K562 (cell line): ENCODE data around the gene ARMCX6. TPM values are rescaled to one million over a fixed set of nuclear protein-coding genes. Genes with fewer than 3 reads are reported as not detected.

Experiments used
- ARID3A ChIP-seq: IDR thresholded peaks from 2 replicates; pipeline ENCODE4 v1.6.1; 2012; ENCODE audit warnings: low read depth, low read length, improper control_type of control experiment, borderline replicate concordance
- CUX1 ChIP-seq: fragments of 200-800 bp; sonication (Bioruptor generic); IDR thresholded peaks from 2 replicates; pipeline ENCODE4 v1.6.1; 2016; ENCODE audit warnings: missing genetic modification characterization, missing compliant biosample characterization
- E2F8 ChIP-seq: fragments of 450-650 bp; IDR thresholded peaks from 2 replicates; pipeline ENCODE4 v1.7.1; 2018; ENCODE audit warnings: mild to moderate bottlenecking, low read depth; ENCODE audit not compliant: partially characterized antibody
- EP400 ChIP-seq: fragments of 450-650 bp; IDR thresholded peaks from 2 replicates; pipeline ENCODE4 v1.6.1; 2017; ENCODE audit warnings: antibody characterized with exemption, mild to moderate bottlenecking, moderate library complexity
- ERF ChIP-seq: fragments of 450-650 bp; formaldehyde crosslinking; IDR thresholded peaks from 2 replicates; pipeline ENCODE4 v1.4.0; 2020; ENCODE audit warnings: mild to moderate bottlenecking, mixed read lengths
- ETV6 ChIP-seq, 3 experiments: fragments of 150-350 bp in 1 of 3; sonication (generic) in 1 of 3; formaldehyde crosslinking in 1 of 3; IDR thresholded peaks; 2 replicates each; pipeline versions ENCODE4 v1.6.1 to v1.8.0; 2014 to 2022; ENCODE audit warnings: borderline replicate concordance in 2 of 3, low read depth in 2 of 3, antibody characterized with exemption in 1 of 3, low read length in 1 of 3, mild to moderate bottlenecking in 1 of 3, missing genetic modification reagents in 1 of 3
- KLF1 ChIP-seq: fragments of 450-650 bp; IDR thresholded peaks from 2 replicates; pipeline ENCODE4 v1.6.1; 2016; ENCODE audit warnings: missing genetic modification characterization, missing compliant biosample characterization
- MECOM ChIP-seq: fragments of 250-450 bp; sonication (Bioruptor Pico); IDR thresholded peaks from 2 replicates; pipeline ENCODE4 v1.8.0; 2022; ENCODE audit warnings: inconsistent platforms
- OTX1 ChIP-seq: fragments of 450-650 bp; formaldehyde crosslinking; IDR thresholded peaks from 2 replicates; pipeline ENCODE4 v1.4.0; 2022; ENCODE audit warnings: mild to moderate bottlenecking
- PHB2 ChIP-seq: fragments of 450-650 bp; IDR thresholded peaks from 2 replicates; pipeline ENCODE4 v1.6.1; 2017; ENCODE audit warnings: low read depth
- POLR3A ChIP-seq: IDR thresholded peaks from 2 replicates; pipeline ENCODE4 v1.6.1; 2011; ENCODE audit warnings: borderline replicate concordance, mild to moderate bottlenecking, moderate library complexity; ENCODE audit not compliant: insufficient read length, insufficient read depth; ENCODE audit errors: extremely low read depth
- SAFB2 ChIP-seq: fragments of 200-400 bp; formaldehyde crosslinking; IDR thresholded peaks from 2 replicates; pipeline ENCODE4 v1.6.1; 2018; ENCODE audit warnings: borderline replicate concordance, low read length, low read depth, moderate library complexity; ENCODE audit not compliant: severe bottlenecking
- SAP30 ChIP-seq: fragments of 200-600 bp; sonication (generic); IDR thresholded peaks from 2 replicates; pipeline ENCODE4 v1.6.1; 2012; ENCODE audit warnings: borderline replicate concordance, low read depth, mild to moderate bottlenecking, moderate library complexity, low read length, control low read depth, inconsistent platforms; ENCODE audit not compliant: insufficient read depth, poor library complexity, severe bottlenecking
- ZNF3 ChIP-seq: fragments of 250-450 bp; sonication (Bioruptor Pico); IDR thresholded peaks from 2 replicates; pipeline ENCODE4 v1.5.0; 2021; ENCODE audit warnings: mild to moderate bottlenecking, moderate library complexity
- ZNF764 ChIP-seq: fragments of 250-450 bp; sonication (Bioruptor Pico); IDR thresholded peaks from 2 replicates; pipeline ENCODE4 v1.4.0; 2020; ENCODE audit warnings: low read depth, mild to moderate bottlenecking, moderate library complexity
- ZNF780A ChIP-seq: fragments of 250-450 bp; sonication (Bioruptor Pico); IDR thresholded peaks from 2 replicates; pipeline ENCODE4 v1.5.0; 2021; ENCODE audit warnings: mild to moderate bottlenecking
- polyA plus RNA-seq, 8 experiments: library from polyadenylated mRNA; depleted of rRNA in 4 of 8; stranded (reverse) in 5 of 8; unstranded in 3 of 8; fragments of >200 nt; fragmentation: Nextera tagmentation in 2 of 8; fragmentation: Illumina TruSeq in 1 of 8; extraction: Ambion mirVana in 2 of 8; extraction: Trizol in 1 of 8; gene quantifications; 2 replicates each; pipeline versions ENCODE4 v1.2.1 to v1.2.3, GENCODE V29; 2011 to 2014; ENCODE audit warnings: inconsistent platforms in 1 of 8, missing spikeins in 1 of 8
- total RNA-seq, 7 experiments: library from RNA; depleted of rRNA in 6 of 7; stranded (reverse); fragments of >200 nt in 6 of 7; fragmentation: Illumina TruSeq in 2 of 7; extraction: Trizol in 2 of 7; gene quantifications; 2 replicates each; pipeline versions ENCODE4 v1.2.1 to v1.2.3, GENCODE V29; 2011 to 2021; ENCODE audit warnings: low replicate concordance in 1 of 7

ARMCX6 gene
- total and polyA plus RNA-seq, 9 of the 15 experiments (the other 6 are each of a cell fraction or from before 2014, with no cell fraction given), result 15.4 to 41.2 (median 24.6) TPM

- no peak for TF ChIP-seq ARID3A
- no peak for TF ChIP-seq OTX1 (CRISPR knock-in tag)
- TF ChIP-seq SAP30, result no peak
- TF ChIP-seq CUX1 (CRISPR knock-in tag), result no peak
- no peak for TF ChIP-seq ETV6 (IDR thresholded peaks at IDR 0.05; ENCODE audit: borderline replicate concordance in 1 of 2, low read depth in 2 of 2, low read length in 1 of 2)
- TF ChIP-seq ETV6 (CRISPR knock-in tag; IDR thresholded peaks at IDR 0.05; ENCODE audit: borderline replicate concordance), result no peak
- no peak for TF ChIP-seq ZNF764
- TF ChIP-seq POLR3A, result no peak
- no peak for TF ChIP-seq KLF1
- TF ChIP-seq ERF (CRISPR knock-in tag), result no peak
- TF ChIP-seq MECOM (CRISPR knock-in tag), result no peak
- peak; percentile 42; the same call in 1 of the 2 replicates for TF ChIP-seq EP400
- no peak for TF ChIP-seq PHB2
- no peak for TF ChIP-seq ZNF780A (CRISPR knock-in tag)
- no peak for TF ChIP-seq E2F8
- TF ChIP-seq SAFB2, result no peak
- no peak for TF ChIP-seq ZNF3 (CRISPR knock-in tag)
Observed at GRCh38 chrX:101617211-101618191, at the start of gene ARMCX6 (continued).
